ENCODE data around the gene EOLA1. TPM values are rescaled to one million over a fixed set of nuclear protein-coding genes. Genes with fewer than 3 reads are reported as not detected.
"Not testable (repeated sequence)": the region's sequence is repeated elsewhere in the genome, so short reads cannot be mapped to it uniquely, and the experiment has no call there.

The EOLA1 gene
- total RNA-seq, 4 donors from 2014 or later: 12.3 to 30.7 (median 17.7) TPM

DNA sequence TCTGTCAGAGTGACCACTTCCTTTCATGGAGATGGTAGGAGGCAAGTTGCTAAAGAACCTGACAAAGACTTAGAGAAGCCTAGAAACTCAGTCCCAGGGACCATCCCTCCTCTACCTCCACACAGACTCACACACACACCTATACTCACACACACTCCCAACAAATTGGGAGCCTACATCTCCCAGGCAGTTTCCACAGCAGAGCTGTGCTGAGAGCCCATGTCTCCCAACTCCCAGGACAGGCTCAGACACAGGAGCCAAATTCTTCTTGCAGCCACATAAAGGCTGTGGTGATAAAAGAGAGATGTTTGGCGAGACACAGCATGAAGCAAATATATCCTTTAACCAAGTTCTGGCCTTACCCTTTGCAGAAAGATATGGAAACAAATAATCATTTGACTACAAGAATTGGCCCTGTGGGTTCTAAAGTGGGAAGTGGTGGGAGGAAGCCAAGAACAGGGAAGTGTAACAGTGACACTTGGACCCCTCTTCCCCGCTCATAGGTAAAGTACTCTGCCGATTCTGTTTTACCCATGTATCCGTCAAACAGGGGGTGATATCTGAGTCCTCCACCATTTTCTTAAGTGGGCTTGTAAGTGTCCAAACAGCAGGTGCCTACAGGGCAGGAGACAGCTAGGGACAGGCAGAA lies 24.7 kb upstream of the EOLA1 start:
- Histone ChIP-seq H3K36me3 (no peaks in the 10 kb centered on the region), H3K27ac (no peak overlapping the region), H3K4me3 (no peak overlapping the region), H3K4me1 (no peaks in the 10 kb centered on the region), H3K27me3 (no peaks in the 10 kb centered on the region), H3K9me3 (no peaks in the 10 kb centered on the region)
- intact Hi-C loops (cut with DNase I; ENCODE audit: low total_unique reads) (no loop called here), in situ Hi-C loops (cut with MboI; ENCODE audit: low pct_ligation_motif_present in 1 of 4, low pct_unique_long_range_greater_than_20kb in 1 of 4, low sequenced_read_pairs in 3 of 4) (loop anchor here in 3 of 4 donors (25.0 kb wide), 2 partner anchors 96 to 121 kb away; partner anchors contain the start of gene TMEM185A (in 1 of the 3))
- DNase-seq: no peak
- WGBS, 2 donors (ENCODE audit: low coverage in 1 of 2): 85 to 100% methylated on average over 1 to 4 of the region's 4 CpGs
- no peak for TF ChIP-seq POLR2AphosphoS5 (IDR thresholded peaks at IDR 0.05)
- TF ChIP-seq EP300 (IDR thresholded peaks at IDR 0.05; ENCODE audit: low read depth): no peak
- TF ChIP-seq, protein P1, sequence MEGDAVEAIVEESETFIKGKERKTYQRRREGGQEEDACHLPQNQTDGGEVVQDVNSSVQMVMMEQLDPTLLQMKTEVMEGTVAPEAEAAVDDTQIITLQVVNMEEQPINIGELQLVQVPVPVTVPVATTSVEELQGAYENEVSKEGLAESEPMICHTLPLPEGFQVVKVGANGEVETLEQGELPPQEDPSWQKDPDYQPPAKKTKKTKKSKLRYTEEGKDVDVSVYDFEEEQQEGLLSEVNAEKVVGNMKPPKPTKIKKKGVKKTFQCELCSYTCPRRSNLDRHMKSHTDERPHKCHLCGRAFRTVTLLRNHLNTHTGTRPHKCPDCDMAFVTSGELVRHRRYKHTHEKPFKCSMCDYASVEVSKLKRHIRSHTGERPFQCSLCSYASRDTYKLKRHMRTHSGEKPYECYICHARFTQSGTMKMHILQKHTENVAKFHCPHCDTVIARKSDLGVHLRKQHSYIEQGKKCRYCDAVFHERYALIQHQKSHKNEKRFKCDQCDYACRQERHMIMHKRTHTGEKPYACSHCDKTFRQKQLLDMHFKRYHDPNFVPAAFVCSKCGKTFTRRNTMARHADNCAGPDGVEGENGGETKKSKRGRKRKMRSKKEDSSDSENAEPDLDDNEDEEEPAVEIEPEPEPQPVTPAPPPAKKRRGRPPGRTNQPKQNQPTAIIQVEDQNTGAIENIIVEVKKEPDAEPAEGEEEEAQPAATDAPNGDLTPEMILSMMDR (IDR thresholded peaks at IDR 0.05): no peak
- no peak for TF ChIP-seq POLR2A (IDR thresholded peaks at IDR 0.05)

DNA sequence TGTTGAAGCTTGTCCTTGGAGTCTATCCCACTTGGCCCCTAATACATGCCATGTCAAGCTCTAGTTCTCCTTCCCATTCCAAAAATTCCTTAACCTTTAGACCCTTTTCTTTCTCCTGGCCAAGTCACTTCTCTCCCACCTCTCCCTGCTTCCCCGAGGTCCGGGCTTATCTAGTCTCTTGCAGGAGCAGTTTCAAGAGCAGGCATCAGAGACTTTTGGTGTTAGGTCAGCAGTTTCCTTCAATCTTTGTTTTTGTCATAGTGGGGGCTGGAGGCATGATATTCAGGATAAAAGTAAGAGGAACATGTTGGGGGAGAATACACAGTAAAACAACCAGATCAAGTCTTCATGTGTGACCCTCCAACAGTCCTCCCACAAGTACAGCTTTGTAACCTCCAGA lies 24.2 kb upstream of the EOLA1 start:
- intact Hi-C loops (cut with DNase I; ENCODE audit: low total_unique reads): no loop called here
- 86% methylated on average over 2 of the region's 2 CpGs; no CpG with 5 or more reads in 1 of the 2 donors for WGBS, 2 donors (ENCODE audit: low coverage in 1 of 2)
- Histone ChIP-seq H3K4me1 (no peaks in the 10 kb centered on the region), H3K27ac (no peak overlapping the region), H3K4me3 (no peak overlapping the region), H3K9me3 (no peaks in the 10 kb centered on the region), H3K27me3 (no peaks in the 10 kb centered on the region), H3K36me3 (no peaks in the 10 kb centered on the region)
- in situ Hi-C loops (cut with MboI; ENCODE audit: low pct_ligation_motif_present in 1 of 4, low pct_unique_long_range_greater_than_20kb in 1 of 4, low sequenced_read_pairs in 3 of 4): loop anchor here in 3 of 4 donors (25.0 kb wide), 2 partner anchors 96 to 121 kb away; partner anchors contain the start of gene TMEM185A (in 1 of the 3)
- no peak for TF ChIP-seq EP300 (IDR thresholded peaks at IDR 0.05; ENCODE audit: low read depth)
- TF ChIP-seq POLR2A (IDR thresholded peaks at IDR 0.05): no peak
- DNase-seq: no peak

DNA sequence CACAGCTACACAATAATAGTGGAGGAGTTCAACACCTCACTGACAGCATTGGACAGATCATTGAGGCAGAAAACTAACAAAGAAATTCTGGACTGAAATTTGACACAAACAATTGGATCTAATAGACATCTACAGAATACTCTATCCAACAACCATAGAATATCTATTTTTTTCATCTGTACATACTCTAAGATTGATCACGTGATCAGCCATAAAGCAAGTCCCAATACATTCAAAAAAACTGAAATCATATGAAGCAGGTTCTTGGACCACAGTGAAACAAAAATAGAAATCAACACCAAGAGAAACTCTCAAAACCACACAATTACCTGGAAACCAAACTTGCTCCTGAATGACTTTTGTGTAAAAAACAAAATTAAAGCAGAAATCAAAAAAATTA lies 23.5 kb upstream of the EOLA1 start:
- H3K27me3 ChIP-seq: no peaks in the 10 kb centered on the region
- H3K9me3 ChIP-seq: no peaks in the 10 kb centered on the region
- no peak for DNase-seq
- H3K36me3 ChIP-seq: no peaks in the 10 kb centered on the region
- intact Hi-C loops (cut with DNase I; ENCODE audit: low total_unique reads): no loop called here
- no peak overlapping the region for H3K4me3 ChIP-seq
- no peak overlapping the region for H3K27ac ChIP-seq
- in situ Hi-C loops (cut with MboI; ENCODE audit: low pct_ligation_motif_present in 1 of 4, low pct_unique_long_range_greater_than_20kb in 1 of 4, low sequenced_read_pairs in 3 of 4): loop anchor here in 3 of 4 donors (25.0 kb wide), 2 partner anchors 95 to 120 kb away; partner anchors contain the start of gene TMEM185A (in 1 of the 3)
- TF ChIP-seq POLR2A (IDR thresholded peaks at IDR 0.05) (no peak), POLR2AphosphoS5 (IDR thresholded peaks at IDR 0.05) (no peak), EP300 (IDR thresholded peaks at IDR 0.05; ENCODE audit: low read depth) (no peak)
- TF ChIP-seq, protein P1 (IDR thresholded peaks at IDR 0.05): no peak
- 43 to 83% methylated on average over 1 of the region's 1 CpG for WGBS, 2 donors (ENCODE audit: low coverage in 1 of 2)
- no peaks in the 10 kb centered on the region for H3K4me1 ChIP-seq

DNA sequence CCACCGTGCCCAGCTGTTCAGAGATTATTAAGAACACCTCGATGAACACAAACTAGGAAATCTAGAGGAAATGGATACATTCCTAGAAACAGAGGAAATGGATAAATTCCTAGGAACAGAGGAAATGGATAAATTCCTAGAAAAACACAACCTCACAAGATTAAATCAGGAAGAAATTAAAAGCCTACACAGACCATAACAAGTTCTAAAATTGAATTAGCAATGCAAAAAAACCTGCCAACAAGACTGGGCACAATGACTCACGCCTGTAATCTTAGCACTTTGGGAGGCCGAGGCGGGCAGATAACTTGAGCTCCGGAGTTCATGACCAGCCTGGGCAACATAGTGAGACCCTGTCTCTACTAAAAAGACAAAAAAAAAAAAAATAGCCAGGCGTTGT lies 22.6 kb upstream of the EOLA1 start:
- Histone ChIP-seq H3K27ac (no peak overlapping the region), H3K4me3 (no peak overlapping the region), H3K36me3 (no peaks in the 10 kb centered on the region), H3K27me3 (no peaks in the 10 kb centered on the region), H3K4me1 (peaks cover 0 to 5% (median 0%) of the 10 kb centered on the region in 4 donors), H3K9me3 (no peaks in the 10 kb centered on the region)
- in situ Hi-C loops (cut with MboI; ENCODE audit: low pct_ligation_motif_present in 1 of 4, low pct_unique_long_range_greater_than_20kb in 1 of 4, low sequenced_read_pairs in 3 of 4) (loop anchor here in 3 of 4 donors (25.0 kb wide), 2 partner anchors 94 to 119 kb away; partner anchors contain the start of gene TMEM185A (in 1 of the 3)), intact Hi-C loops (cut with DNase I; ENCODE audit: low total_unique reads) (no loop called here)
- WGBS, 2 donors (ENCODE audit: low coverage in 1 of 2): 81 to 84% methylated on average over 2 to 7 of the region's 7 CpGs
- TF ChIP-seq POLR2AphosphoS5 (IDR thresholded peaks at IDR 0.05) (no peak), EP300 (IDR thresholded peaks at IDR 0.05; ENCODE audit: low read depth) (no peak), POLR2A (IDR thresholded peaks at IDR 0.05) (no peak)
- TF ChIP-seq, protein P1 (IDR thresholded peaks at IDR 0.05): no peak
- no peak for DNase-seq

DNA sequence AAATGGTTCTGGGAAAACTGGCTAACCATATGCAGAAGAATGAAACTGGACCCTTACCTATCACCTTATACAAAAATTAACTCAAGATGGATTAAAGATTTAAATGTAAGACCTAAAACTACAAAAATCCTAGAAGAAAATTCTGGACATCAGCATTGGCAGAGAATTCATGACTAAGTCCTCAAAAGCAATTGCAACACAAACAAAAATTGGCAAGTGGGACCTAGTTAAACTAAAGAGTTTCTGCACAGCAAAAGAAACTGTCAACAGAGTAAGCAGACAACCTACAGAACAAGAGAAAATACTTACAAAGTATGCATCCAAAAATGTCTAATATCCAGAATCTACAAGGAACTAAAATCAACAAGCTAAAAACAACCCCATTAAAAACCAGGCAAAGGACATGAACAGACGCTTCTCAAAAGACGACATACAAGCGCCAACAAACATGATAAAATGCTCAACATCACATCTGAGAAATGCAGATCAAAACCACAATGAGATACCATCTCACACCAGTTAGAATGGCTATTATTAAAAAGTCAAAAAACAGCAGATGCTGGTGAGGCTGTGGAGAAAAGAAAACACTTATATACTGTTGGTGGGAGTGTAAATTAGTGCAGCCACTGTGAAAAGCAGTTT lies 20.1 kb upstream of the EOLA1 start:
- H3K4me1 ChIP-seq; H3K27ac ChIP-seq; H3K9me3 ChIP-seq; H3K36me3 ChIP-seq; H3K4me3 ChIP-seq; DNase-seq; H3K27me3 ChIP-seq; intact Hi-C loops (cut with DNase I; ENCODE audit: low total_unique reads): not testable (repeated sequence)
- in situ Hi-C loops (cut with MboI; ENCODE audit: low pct_ligation_motif_present in 1 of 4, low pct_unique_long_range_greater_than_20kb in 1 of 4, low sequenced_read_pairs in 3 of 4): loop anchor here in 3 of 4 donors (25.0 kb wide), 2 partner anchors 92 to 117 kb away; partner anchors contain the start of gene TMEM185A (in 1 of the 3)
- WGBS, 2 donors (ENCODE audit: low coverage in 1 of 2): 69 to 93% methylated on average over 3 of the region's 3 CpGs

Data from transverse colon (tissue), 4 donors.